IMR-90 (cell line): ENCODE results near the gene ZDHHC16. TPM values are rescaled to one million over a fixed set of nuclear protein-coding genes. Genes with fewer than 3 reads are reported as not detected.
A peak's percentile ranks its signal among the peaks of the same experiment; 100 is the strongest.

Experiments used
- ATAC-seq: fragments of 200-7000 bp; cut with Tn5 transposase; 2 replicates; pipeline ENCODE4 v1.9.1; 2020; ENCODE audit warnings: low read depth, mild to moderate bottlenecking, moderate library complexity
- BruUV-seq: library from RNA; stranded (reverse); fragments of 400-500 nt; replicated peaks from 2 replicates; lab custom pipeline; 2021; lab: Mats Ljungman, UMichigan
- CTCF ChIA-PET: fragments of 300-600 bp; formaldehyde crosslinking; extraction: SDS; loops from one replicate; lab custom pipeline; 2021; ENCODE audit warnings: antibody characterized with exemption; lab: Yijun Ruan, JAX
- POLR2A ChIA-PET: fragments of 300-600 bp; sonication (Branson Sonifier 250); formaldehyde crosslinking; loops from one replicate; lab custom pipeline; 2022; ENCODE audit warnings: antibody characterized with exemption; ENCODE audit not compliant: unreplicated experiment; lab: Charles Lee
- DNase-seq: peaks from one replicate; pipeline ENCODE4 v3.0.0; 2013
- H2AFZ ChIP-seq: replicated peaks from 2 replicates; pipeline ENCODE3; 2013; ENCODE audit warnings: low read length, mild to moderate bottlenecking; ENCODE audit not compliant: poor library complexity
- H2AK5ac ChIP-seq: 2 replicates; pipeline ENCODE4 v1.6.1; 2013; ENCODE audit warnings: low read depth, low read length, inconsistent platforms
- H2AK9ac ChIP-seq: replicated peaks from 2 replicates; pipeline ENCODE3; 2013; ENCODE audit warnings: mild to moderate bottlenecking, low read depth, low read length, moderate library complexity; ENCODE audit not compliant: poor library complexity
- H2BK120ac ChIP-seq: 2 replicates; pipeline ENCODE4 v1.6.1; 2013; ENCODE audit warnings: low read depth, low read length, inconsistent platforms
- H2BK15ac ChIP-seq: 3 replicates; pipeline ENCODE4 v1.6.1; 2013; ENCODE audit warnings: low read depth, low read length, inconsistent platforms
- H2BK20ac ChIP-seq: 2 replicates; pipeline ENCODE4 v1.6.1; 2013; ENCODE audit warnings: low read depth, mild to moderate bottlenecking, inconsistent platforms, low read length, moderate library complexity
- H2BK5ac ChIP-seq: 2 replicates; pipeline ENCODE4 v1.6.1; 2013; ENCODE audit warnings: mild to moderate bottlenecking, low read depth, low read length, inconsistent platforms; ENCODE audit not compliant: poor library complexity, severe bottlenecking
- H3K14ac ChIP-seq: replicated peaks from 2 replicates; pipeline ENCODE4 v1.6.1; 2013; ENCODE audit warnings: low read depth, low read length, inconsistent platforms
- H3K18ac ChIP-seq: 2 replicates; pipeline ENCODE4 v1.6.1; 2013; ENCODE audit warnings: low read depth, low read length, control low read depth
- H3K23ac ChIP-seq: 2 replicates; pipeline ENCODE4 v1.6.1; 2013; ENCODE audit warnings: low read depth, low read length, inconsistent platforms
- H3K27ac ChIP-seq: 2 replicates; pipeline ENCODE4 v1.5.1; 2013; ENCODE audit warnings: mild to moderate bottlenecking, control low read depth, low read length; ENCODE audit not compliant: insufficient read depth
- H3K27me3 ChIP-seq: 2 replicates; pipeline ENCODE4 v1.6.1; 2013; ENCODE audit warnings: low read length; ENCODE audit not compliant: control insufficient read depth, insufficient read depth
- H3K36me3 ChIP-seq: 2 replicates; pipeline ENCODE4 v1.6.1; 2013; ENCODE audit warnings: low read length, mixed read lengths; ENCODE audit not compliant: control insufficient read depth, insufficient read depth
- H3K4ac ChIP-seq: 2 replicates; pipeline ENCODE4 v1.6.1; 2013; ENCODE audit warnings: low read depth, low read length, inconsistent platforms
- H3K4me1 ChIP-seq: 2 replicates; pipeline ENCODE4 v1.6.1; 2013; ENCODE audit warnings: low read length, mixed read lengths; ENCODE audit not compliant: control insufficient read depth, insufficient read depth
- H3K4me2 ChIP-seq: 2 replicates; pipeline ENCODE4 v1.6.1; 2013; ENCODE audit warnings: low read depth, mild to moderate bottlenecking, control low read depth, low read length, moderate library complexity
- H3K4me3 ChIP-seq: 2 replicates; pipeline ENCODE4 v1.5.1; 2013; ENCODE audit warnings: low read depth, mild to moderate bottlenecking, control low read depth, low read length, moderate library complexity; ENCODE audit not compliant: insufficient read depth
- H3K56ac ChIP-seq: 2 replicates; pipeline ENCODE4 v1.6.1; 2013; ENCODE audit warnings: low read length, inconsistent platforms; ENCODE audit not compliant: insufficient read depth; ENCODE audit errors: extremely low read depth
- H3K79me1 ChIP-seq, 2 experiments: 2 replicates each; pipeline ENCODE4 v1.6.1; 2013; ENCODE audit warnings: low read length in 2 of 2, inconsistent platforms in 1 of 2, low read depth in 1 of 2
- H3K9ac ChIP-seq: 2 replicates; pipeline ENCODE4 v1.6.1; 2013; ENCODE audit warnings: low read depth, low read length, control low read depth
- H3K9me1 ChIP-seq: 2 replicates; pipeline ENCODE4 v1.6.1; 2013; ENCODE audit warnings: low read length, inconsistent platforms; ENCODE audit not compliant: insufficient read depth
- H3K9me3 ChIP-seq: 2 replicates; pipeline ENCODE4 v1.6.1; 2013; ENCODE audit warnings: low read length; ENCODE audit not compliant: control insufficient read depth, insufficient read depth
- H4K20me1 ChIP-seq: 2 replicates; pipeline ENCODE4 v1.6.1; 2013; ENCODE audit warnings: low read length, inconsistent platforms; ENCODE audit not compliant: insufficient read depth
- H4K5ac ChIP-seq: 2 replicates; pipeline ENCODE4 v1.6.1; 2013; ENCODE audit warnings: mild to moderate bottlenecking, low read depth, low read length, control low read depth
- H4K8ac ChIP-seq, 2 experiments: 2 replicates each; pipeline ENCODE4 v1.6.1; 2013; ENCODE audit warnings: low read depth in 2 of 2, low read length in 2 of 2, control low read depth in 1 of 2, inconsistent platforms in 1 of 2
- H4K91ac ChIP-seq: 2 replicates; pipeline ENCODE4 v1.6.1; 2013; ENCODE audit warnings: low read depth, low read length, inconsistent platforms; ENCODE audit not compliant: insufficient read depth
- BHLHE40 ChIP-seq: fragments of 150-350 bp; IDR thresholded peaks from 2 replicates; pipeline ENCODE4 v1.6.1; 2016; ENCODE audit warnings: mild to moderate bottlenecking, low read depth, low read length
- CTCF ChIP-seq: conservative IDR thresholded peaks from 2 replicates; pipeline ENCODE4 v1.5.1; 2012; ENCODE audit warnings: mild to moderate bottlenecking, low read depth, low read length, improper control_type of control experiment
- MAZ ChIP-seq: IDR thresholded peaks from 2 replicates; pipeline ENCODE4 v1.6.1; 2012; ENCODE audit warnings: low read depth, mild to moderate bottlenecking, low read length, improper control_type of control experiment, moderate library complexity, borderline replicate concordance
- MXI1 ChIP-seq: IDR thresholded peaks from 2 replicates; pipeline ENCODE4 v1.6.1; 2012; ENCODE audit warnings: low read depth, mild to moderate bottlenecking, low read length, moderate library complexity, borderline replicate concordance
- RAD21 ChIP-seq: IDR thresholded peaks from 2 replicates; pipeline ENCODE4 v1.6.1; 2012; ENCODE audit warnings: low read length, improper control_type of control experiment
- RCOR1 ChIP-seq: IDR thresholded peaks from 2 replicates; pipeline ENCODE4 v1.6.1; 2012; ENCODE audit warnings: mild to moderate bottlenecking, low read length, improper control_type of control experiment; ENCODE audit not compliant: insufficient replicate concordance
- SMC3 ChIP-seq: fragments of 150-350 bp; IDR thresholded peaks from 2 replicates; pipeline ENCODE4 v1.6.1; 2016; ENCODE audit warnings: low read depth, mild to moderate bottlenecking, antibody characterized with exemption, low read length, moderate library complexity
- WGBS, 2 experiments: methylation state at CpG; one replicate each; pipeline versions ENCODE4 v1.1.5 to v1.1.7; 2013; ENCODE audit warnings: missing lambda C conversion rate in 2 of 2; ENCODE audit not compliant: insufficient read length in 1 of 2; ENCODE audit errors: extremely low coverage in 2 of 2; 5-methylcytosine and 5-hydroxymethylcytosine counted together
- dilution Hi-C: fragments of 300-500 bp; cut with HindIII; formaldehyde crosslinking; loops from one replicate; pipeline ENCODE4 v1.14.3; 2018; ENCODE audit warnings: low sequenced_read_pairs; ENCODE audit not compliant: unreplicated experiment
- in situ Hi-C: fragments of 300-500 bp; cut with MboI; formaldehyde crosslinking; loops from 3 replicates; pipeline ENCODE4 v1.14.3; 2019; ENCODE audit warnings: low sequenced_read_pairs, inconsistent platforms, mixed read lengths
- intact Hi-C: fragments of 100-400 bp; cut with micrococcal nuclease; formaldehyde crosslinking; loops from 2 replicates; pipeline ENCODE4 v1.10.0; 2022
- polyA plus RNA-seq, 3 experiments: library from polyadenylated mRNA; depleted of rRNA; stranded (reverse); fragments of >200 nt; gene quantifications; 2 replicates each; pipeline ENCODE4 v1.2.3, GENCODE V29; 2012; ENCODE audit warnings: low replicate concordance in 1 of 3
- total RNA-seq: library from RNA; depleted of rRNA; stranded (reverse); fragments of >200 nt; gene quantifications from 2 replicates; pipeline ENCODE4 v1.2.3, GENCODE V29; 2012

ZDHHC16 gene
- total and polyA plus RNA-seq, 2 of the 4 experiments (the other 2 are of a cell fraction): 54.7 to 64.0 TPM

- Histone ChIP-seq H3K23ac (peak within 1 kb of the TSS; percentile 96), H3K18ac (peak within 1 kb of the TSS; percentile 17), H2BK20ac (no peak within 1 kb of the TSS), H2AK9ac (peak within 1 kb of the TSS; percentile 99), H4K8ac (peak within 1 kb of the TSS; percentile 68 to 85), H3K4me3 (peak within 1 kb of the TSS; percentile 82), H3K79me1 (peaks cover 32 to 73% of the 10 kb centered on the region in 2 experiments), H3K14ac (peak within 1 kb of the TSS; percentile 93), H4K91ac (peak within 1 kb of the TSS; percentile 86), H3K4me1 (peaks cover 9% of the 10 kb centered on the region), H3K36me3 (0 out of 2 replicates have a peak, but pooled peaks cover 2% of the 10 kb centered on the region), H2BK5ac (peak within 1 kb of the TSS; percentile 87), H3K27me3 (no peaks in the 10 kb centered on the region), H3K9ac (peak within 1 kb of the TSS; percentile 85), H3K4ac (peak within 1 kb of the TSS; percentile 96), H2BK120ac (peak within 1 kb of the TSS; percentile 39; the same call in 1 of the 2 replicates), H3K56ac (peak within 1 kb of the TSS; percentile 92), H4K5ac (peak within 1 kb of the TSS; percentile 22), H2AK5ac (peak within 1 kb of the TSS; percentile 99), H2BK15ac (peak within 1 kb of the TSS; percentile 46; the same call in 1 of the 3 replicates), H3K4me2 (peak within 1 kb of the TSS; percentile 94), H2AFZ (peak within 1 kb of the TSS; percentile 95), H3K9me3 (no peaks in the 10 kb centered on the region), H3K27ac (peak within 1 kb of the TSS; percentile 79), H4K20me1 (peaks cover 58% of the 10 kb centered on the region), H3K9me1 (peaks cover 27% of the 10 kb centered on the region)
- no TSS peak for BruUV-seq
- dilution Hi-C loops (no loop called here), in situ Hi-C loops (no loop called here), intact Hi-C loops (loop anchor here (1.0 to 5.0 kb wide), 3 partner anchors 54 to 188 kb away; partner anchors contain the start of genes AVPI1 and PI4K2A)
- ATAC-seq (peak; percentile 16), DNase-seq (peak; percentile 49)
- CTCF ChIA-PET: no interaction called here
- POLR2A ChIA-PET: interaction anchor here (0.6 kb wide), 1 partner anchor 31 kb away, joined by 6 read pairs; no protein-coding TSS in a partner anchor
- WGBS, 2 experiments: 0% methylated on average over 25 of the region's 66 CpGs; no CpG with 5 or more reads in 1 of the 2 experiments
- TF ChIP-seq BHLHE40 (no peak), SMC3 (0 out of 2 replicates have a peak, but pooled peaks have one; percentile 7), CTCF (no peak), MAZ (peak; percentile 65; the same call in 1 of the 2 replicates), RAD21 (peak; percentile 7; the same call in 1 of the 2 replicates), RCOR1 (no peak), MXI1 (0 out of 2 replicates have a peak, but pooled peaks have one; percentile 23)
Observed at GRCh38 chr10:97498841-97499560, 53.0 kb downstream of the ZDHHC16 start, which contains the start of gene UBTD1. TSS of gene UBTD1 (plus strand) at chr10:97498924. CDS start at chr10:97499204, 280 bp downstream.
